A549 (cell line): ENCODE measurements around the gene PGM2. TPM values are rescaled to one million over a fixed set of nuclear protein-coding genes. Genes with fewer than 3 reads are reported as not detected.

Source experiments
- ATAC-seq, 2 experiments: fragments of 200-7000 bp in 1 of 2; fragments of >200 bp in 1 of 2; cut with Nextera tagmentation in 1 of 2; cut with Tn5 transposase in 1 of 2; 3 replicates each; pipeline versions ENCODE4 v1.8.0 to v1.9.1; 2018 to 2020; ENCODE audit warnings: mild to moderate bottlenecking in 1 of 2, moderate library complexity in 1 of 2
- CTCF ChIA-PET: fragments of 300-600 bp; sonication (Branson Sonifier 250); formaldehyde crosslinking; extraction: SDS; loops from one replicate; lab custom pipeline; 2021; ENCODE audit warnings: antibody characterized with exemption, inconsistent platforms; lab: Yijun Ruan, JAX
- POLR2A ChIA-PET: fragments of 350-600 bp; formaldehyde crosslinking; extraction: SDS; loops from one replicate; lab custom pipeline; 2021; ENCODE audit warnings: antibody characterized with exemption, inconsistent platforms; lab: Yijun Ruan, JAX
- DNase-seq, 2 experiments: peaks; one replicate each; pipeline versions ENCODE4 v3.0.0 to v3.0.0-alpha.2; 2011 to 2016; ENCODE audit warnings: low read depth in 1 of 2, low spot score in 1 of 2
- FAIRE-seq: peaks from 2 replicates; lab custom pipeline; 2011; peaks lifted over from hg19 to GRCh38; lab: Jason Lieb, UNC
- H3K27ac ChIP-seq, 2 experiments: fragments of >200 bp; sonication (Bioruptor Twin); formaldehyde crosslinking; 3 replicates each; pipeline ENCODE4 v1.5.1; 2016 to 2017
- H3K4me1 ChIP-seq: fragments of >200 bp; sonication (Bioruptor Twin); formaldehyde crosslinking; 3 replicates; pipeline ENCODE4 v1.6.1; 2016
- H3K4me2 ChIP-seq: fragments of >200 bp; sonication (Bioruptor Twin); formaldehyde crosslinking; 3 replicates; pipeline ENCODE4 v1.6.1; 2016
- H3K4me3 ChIP-seq: fragments of >200 bp; sonication (Bioruptor Twin); formaldehyde crosslinking; 3 replicates; pipeline ENCODE4 v1.5.1; 2016
- H3K9me3 ChIP-seq: fragments of >200 bp; sonication (Bioruptor Twin); formaldehyde crosslinking; 3 replicates; pipeline ENCODE4 v1.6.1; 2016
- ATOH8 ChIP-seq: fragments of 250-450 bp; sonication (Bioruptor Pico); IDR thresholded peaks from 2 replicates; pipeline ENCODE4 v1.5.0; 2020; ENCODE audit warnings: low read depth, mild to moderate bottlenecking, moderate library complexity
- CHD4 ChIP-seq: fragments of 200-600 bp; sonication (generic); IDR thresholded peaks from 2 replicates; pipeline ENCODE4 v1.6.1; 2016; ENCODE audit warnings: antibody characterized with exemption, mild to moderate bottlenecking, borderline replicate concordance
- EHF ChIP-seq: fragments of 250-450 bp; sonication (Bioruptor Pico); IDR thresholded peaks from 2 replicates; pipeline ENCODE4 v1.5.0; 2020; ENCODE audit warnings: mild to moderate bottlenecking
- EP300 ChIP-seq, 2 experiments: fragments of >200 bp; sonication (Bioruptor Twin); formaldehyde crosslinking; IDR thresholded peaks; 2 replicates in 1 of 2; 3 replicates in 1 of 2; pipeline ENCODE4 v1.6.1; 2016 to 2017
- ESRRA ChIP-seq: fragments of 150-350 bp; IDR thresholded peaks from 2 replicates; pipeline ENCODE4 v1.6.1; 2014; ENCODE audit warnings: mild to moderate bottlenecking, low read length, borderline replicate concordance
- HOXA7 ChIP-seq: fragments of 250-450 bp; sonication (Bioruptor Pico); IDR thresholded peaks from 2 replicates; pipeline ENCODE4 v1.5.0; 2020; ENCODE audit warnings: mild to moderate bottlenecking, moderate library complexity
- HOXB13 ChIP-seq: fragments of 250-450 bp; sonication (Bioruptor Pico); IDR thresholded peaks from 2 replicates; pipeline ENCODE4 v1.5.0; 2020; ENCODE audit warnings: low read depth, mild to moderate bottlenecking, moderate library complexity
- HOXB5 ChIP-seq: fragments of 250-450 bp; sonication (Bioruptor Pico); IDR thresholded peaks from 2 replicates; pipeline ENCODE4 v1.5.0; 2020; ENCODE audit warnings: mild to moderate bottlenecking, moderate library complexity
- MAFK ChIP-seq: fragments of 450-650 bp; IDR thresholded peaks from 2 replicates; pipeline ENCODE4 v1.6.1; 2014; ENCODE audit not compliant: partially characterized antibody
- MAZ ChIP-seq: fragments of 150-350 bp; IDR thresholded peaks from 2 replicates; pipeline ENCODE4 v1.6.1; 2014; ENCODE audit warnings: antibody characterized with exemption, low read depth, low read length, borderline replicate concordance
- NFE2L2 ChIP-seq: fragments of 150-350 bp; conservative IDR thresholded peaks from 2 replicates; pipeline ENCODE4 v1.6.1; 2014; ENCODE audit warnings: low read length
- NR3C1 ChIP-seq: fragments of >200 bp; sonication (Bioruptor Twin); formaldehyde crosslinking; IDR thresholded peaks from 3 replicates; pipeline ENCODE4 v1.6.1; 2017
- PBX3 ChIP-seq: IDR thresholded peaks from 2 replicates; pipeline ENCODE4 v1.6.1; 2012
- PHF8 ChIP-seq: fragments of 200-600 bp; sonication (generic); IDR thresholded peaks from 2 replicates; pipeline ENCODE4 v1.6.1; 2016; ENCODE audit warnings: low read depth, mild to moderate bottlenecking, antibody characterized with exemption, moderate library complexity, borderline replicate concordance
- POLR2A ChIP-seq: IDR thresholded peaks from 2 replicates; pipeline ENCODE4 v1.6.1; 2012; ENCODE audit warnings: mild to moderate bottlenecking, low read length
- POLR2AphosphoS2 ChIP-seq: conservative IDR thresholded peaks from 2 replicates; pipeline ENCODE4 v1.6.1; 2012; ENCODE audit warnings: low read length, improper control_type of control experiment, inconsistent platforms
- RARB ChIP-seq: fragments of 250-450 bp; sonication (Bioruptor Pico); IDR thresholded peaks from 2 replicates; pipeline ENCODE4 v1.8.0; 2021; ENCODE audit warnings: mild to moderate bottlenecking, moderate library complexity
- RCOR1 ChIP-seq: fragments of 150-350 bp; IDR thresholded peaks from 2 replicates; pipeline ENCODE4 v1.6.1; 2014; ENCODE audit warnings: antibody characterized with exemption, low read length, low read depth
- RNF2 ChIP-seq: fragments of 200-600 bp; sonication (generic); IDR thresholded peaks from 2 replicates; pipeline ENCODE4 v1.6.1; 2016; ENCODE audit warnings: low read depth, mild to moderate bottlenecking, antibody characterized with exemption, moderate library complexity, borderline replicate concordance
- TFCP2L1 ChIP-seq: fragments of 250-450 bp; sonication (Bioruptor Pico); IDR thresholded peaks from 2 replicates; pipeline ENCODE4 v1.5.0; 2021; ENCODE audit warnings: mild to moderate bottlenecking
- ZNF302 ChIP-seq: fragments of 250-450 bp; sonication (Bioruptor Pico); IDR thresholded peaks from 2 replicates; pipeline ENCODE4 v1.9.0; 2021; ENCODE audit warnings: inconsistent platforms, mild to moderate bottlenecking, moderate library complexity
- WGBS: methylation state at CpG from one replicate; pipeline ENCODE4 v1.1.6; 2017; ENCODE audit errors: missing lambda C conversion rate; 5-methylcytosine and 5-hydroxymethylcytosine counted together
- polyA plus RNA-seq, 4 experiments: library from polyadenylated mRNA; depleted of rRNA in 3 of 4; stranded (reverse); fragments of >200 nt; fragmentation: RNase III in 1 of 4; extraction: RNeasy Plus Mini Kit Qiagen cat#74134 plus additional on column Dnase treatment in 1 of 4; gene quantifications; 2 replicates in 3 of 4; 3 replicates in 1 of 4; pipeline ENCODE4 v1.2.3, GENCODE V29; 2011 to 2017
- TF ChIP-seq, protein P1 (sequence below): fragments of >200 bp; sonication (Bioruptor Twin); formaldehyde crosslinking; IDR thresholded peaks from 2 replicates; pipeline ENCODE4 v1.6.1; 2016

PGM2 gene
- polyA plus RNA-seq, 2 of the 4 experiments (the other 2 are of a cell fraction): 11.4 to 17.0 TPM

DNA sequence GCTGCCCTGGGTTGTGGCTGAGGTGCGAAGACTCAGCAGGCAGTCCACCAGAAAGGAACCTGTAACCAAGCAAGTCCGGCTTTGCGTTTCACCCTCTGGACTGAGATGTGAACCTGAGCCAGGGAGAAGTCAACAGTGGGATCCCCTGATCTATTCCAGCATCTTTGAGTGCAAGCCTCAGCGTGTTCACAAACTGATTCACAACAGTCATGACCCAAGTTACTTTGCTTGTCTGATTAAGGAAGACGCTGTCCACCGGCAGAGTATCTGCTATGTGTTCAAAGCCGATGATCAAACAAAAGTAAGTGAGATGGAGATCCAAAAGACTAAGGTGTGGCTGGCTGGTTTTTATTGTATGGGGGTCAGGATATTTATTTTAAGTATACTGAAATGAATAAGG lies 75.7 kb downstream of the PGM2 start:
- WGBS: 93% methylated on average over 3 of the region's 7 CpGs
- H3K27ac ChIP-seq: no peak overlapping the region
- no peak for TF ChIP-seq TFCP2L1 (CRISPR knock-in tag)
- no peak for TF ChIP-seq PBX3
- TF ChIP-seq HOXB5: no peak
- TF ChIP-seq RARB (CRISPR knock-in tag): no peak
- TF ChIP-seq RNF2: no peak
- TF ChIP-seq EP300 (IDR thresholded peaks at IDR 0.05): no peak
- TF ChIP-seq PHF8: no peak
- TF ChIP-seq HOXB13 (CRISPR knock-in tag): no peak
- TF ChIP-seq, all 56 proteins: peak for 0
- DNase-seq (no peak), ATAC-seq (no peak), FAIRE-seq (no peak)
- Histone ChIP-seq H3K4me3 (no peak overlapping the region), H3K9me3 (no peaks in the 10 kb centered on the region), H3K4me2 (no peak overlapping the region), H3K4me1 (no peaks in the 10 kb centered on the region)
- ChIA-PET POLR2A (no interaction called here), CTCF (no interaction called here)

DNA sequence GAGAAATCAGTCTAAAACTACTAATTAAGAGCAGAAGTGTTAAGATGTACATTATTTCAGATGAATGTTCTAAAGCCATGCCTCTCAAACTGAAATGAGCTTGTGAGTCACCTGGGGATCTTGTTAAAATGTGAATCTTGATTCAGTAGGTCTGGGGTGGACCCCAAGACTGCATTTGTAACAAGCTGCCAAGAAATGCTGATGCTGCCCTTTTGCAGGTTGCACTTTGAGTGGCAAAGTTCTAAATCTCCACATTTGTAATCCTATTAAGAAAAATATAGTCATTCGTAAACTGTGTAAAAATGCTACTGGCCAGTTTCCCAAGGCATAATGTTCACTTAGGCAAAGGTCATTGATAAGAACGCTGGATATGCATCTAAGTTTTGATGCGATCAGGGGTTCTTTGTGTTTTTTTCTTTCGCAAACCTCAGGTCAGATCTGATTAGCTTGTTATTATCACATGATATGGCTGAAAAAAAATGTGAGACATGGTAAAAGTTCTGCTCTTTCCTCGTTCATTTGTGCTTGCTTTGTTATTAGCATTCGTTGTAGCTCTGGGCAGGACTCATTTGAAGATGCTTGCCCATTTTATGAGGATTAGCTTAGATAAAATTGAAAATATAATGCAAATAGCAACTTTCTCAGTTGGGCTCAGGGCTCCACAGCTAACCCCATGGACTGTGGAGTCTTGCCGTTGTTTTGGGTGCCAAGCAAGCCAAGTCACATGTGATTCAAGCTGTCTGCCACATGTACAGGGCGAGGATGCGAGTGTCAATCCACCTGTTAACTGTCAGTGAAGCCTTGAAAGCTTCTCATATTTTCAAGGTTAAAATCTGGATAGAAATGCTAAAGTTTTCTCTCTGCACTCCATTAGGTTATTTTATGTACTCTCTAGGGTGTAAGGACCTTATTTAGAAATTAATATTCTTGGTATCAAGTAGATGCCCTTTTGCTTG lies 76.5 kb downstream of the PGM2 start:
- DNase-seq (no peak), FAIRE-seq (no peak), ATAC-seq (no peak)
- Histone ChIP-seq H3K4me3 (no peak overlapping the region), H3K27ac (no peak overlapping the region), H3K4me1 (no peaks in the 10 kb centered on the region), H3K9me3 (no peaks in the 10 kb centered on the region), H3K4me2 (no peak overlapping the region)
- no peak for TF ChIP-seq NR3C1
- TF ChIP-seq MAFK: peak; percentile 54
- ChIA-PET CTCF (no interaction called here), POLR2A (no interaction called here)
- WGBS: 35% methylated on average over 9 of the region's 9 CpGs

DNA sequence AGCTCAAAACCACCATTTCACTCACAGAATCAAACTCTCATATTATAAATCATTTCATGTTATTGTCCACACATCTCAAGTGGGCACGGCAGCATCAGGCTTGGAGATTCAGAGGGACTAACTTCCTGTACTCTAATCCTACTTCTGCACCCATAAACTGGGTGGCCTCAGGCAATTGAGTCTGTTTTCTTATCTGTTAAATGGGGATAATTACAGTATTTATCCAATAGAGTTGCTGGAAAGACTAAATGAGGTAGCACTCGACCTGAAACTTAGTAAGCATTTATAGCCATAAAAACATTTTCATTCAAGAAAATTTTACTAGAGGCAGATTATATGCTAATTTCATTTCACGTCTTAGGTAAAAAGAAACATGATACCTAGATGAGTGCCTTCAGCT lies 77.4 kb downstream of the PGM2 start:
- TF ChIP-seq HOXA7: no peak
- TF ChIP-seq RCOR1: no peak
- no peak for TF ChIP-seq POLR2A
- no peak for TF ChIP-seq ZNF302 (CRISPR knock-in tag)
- TF ChIP-seq POLR2AphosphoS2: no peak
- no peak for TF ChIP-seq EHF (CRISPR knock-in tag)
- no peak for TF ChIP-seq MAZ
- TF ChIP-seq ESRRA: no peak
- TF ChIP-seq, protein P1, sequence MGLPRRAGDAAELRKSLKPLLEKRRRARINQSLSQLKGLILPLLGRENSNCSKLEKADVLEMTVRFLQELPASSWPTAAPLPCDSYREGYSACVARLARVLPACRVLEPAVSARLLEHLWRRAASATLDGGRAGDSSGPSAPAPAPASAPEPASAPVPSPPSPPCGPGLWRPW: no peak
- ATAC-seq (no peak), FAIRE-seq (no peak), DNase-seq (no peak)
- WGBS: 8% methylated on average over 3 of the region's 3 CpGs
- Histone ChIP-seq H3K9me3 (no peaks in the 10 kb centered on the region), H3K27ac (no peak overlapping the region), H3K4me3 (no peak overlapping the region), H3K4me1 (no peaks in the 10 kb centered on the region), H3K4me2 (no peak overlapping the region)
- ChIA-PET CTCF (no interaction called here), POLR2A (no interaction called here)

GRCh38 chr4:37904824-37905223 lies 78.3 kb downstream of the PGM2 start:
- POLR2A ChIA-PET: no interaction called here
- FAIRE-seq: no peak

More at GRCh38 chr4:37904824-37905223, 78.3 kb downstream of the PGM2 start:
- ATAC-seq: no peak
- CTCF ChIA-PET: no interaction called here
- TF ChIP-seq NFE2L2: no peak
- TF ChIP-seq MAFK: peak; percentile 43
- TF ChIP-seq ZNF302 (CRISPR knock-in tag): no peak
- no peak for TF ChIP-seq ATOH8 (CRISPR knock-in tag)
- TF ChIP-seq CHD4: no peak
- Histone ChIP-seq H3K4me1 (no peaks in the 10 kb centered on the region), H3K9me3 (no peaks in the 10 kb centered on the region), H3K4me3 (no peak overlapping the region), H3K4me2 (no peak overlapping the region), H3K27ac (no peak overlapping the region)
- WGBS: 67% methylated on average over 3 of the region's 3 CpGs
- DNase-seq: no peak
